GM19397 (cell line): ENCODE measurements around the gene CFAP44.
"Not testable (repeated sequence)": the region's sequence is repeated elsewhere in the genome, so short reads cannot be mapped to it uniquely, and the experiment has no call there.

Experiments used
- ATAC-seq: cut with Tn5 transposase; IDR thresholded peaks from one replicate; pipeline ENCODE4 v1.9.1; 2021; ENCODE audit warnings: mild to moderate bottlenecking, moderate library complexity; ENCODE audit not compliant: unreplicated experiment

CFAP44 gene

GRCh38 chr3:113441051-113441770 is at the start of gene CFAP44:
CFAP44 (minus strand) TSS chr3:113441493; CDS start chr3:113433664, 7,829 bp downstream.
- ATAC-seq = no peak

- ATAC-seq = no peak
Observed at GRCh38 chr3:113485161-113485609, 43.9 kb upstream of the CFAP44 start.

GRCh38 chr3:113468539-113468938 is 27.2 kb upstream of the CFAP44 start:
- ATAC-seq = no peak

GRCh38 chr3:113461488-113461887 is 20.2 kb upstream of the CFAP44 start:
- no peak for ATAC-seq

GRCh38 chr3:113458554-113458953 is 17.3 kb upstream of the CFAP44 start:
- ATAC-seq = not testable (repeated sequence)

GRCh38 chr3:113455446-113455845 is 14.2 kb upstream of the CFAP44 start:
- no peak for ATAC-seq

GRCh38 chr3:113454630-113455029 is 13.3 kb upstream of the CFAP44 start:
- no peak for ATAC-seq

- no peak for ATAC-seq
Observed at GRCh38 chr3:113454057-113454456, 12.8 kb upstream of the CFAP44 start.

GRCh38 chr3:113450911-113451310 is 9.6 kb upstream of the CFAP44 start:
- no peak for ATAC-seq

GRCh38 chr3:113439606-113440005 is 1.7 kb downstream of the CFAP44 start:
- no peak for ATAC-seq

- ATAC-seq = no peak
Observed at GRCh38 chr3:113438224-113438623, 3.1 kb downstream of the CFAP44 start.

- no peak for ATAC-seq
Observed at GRCh38 chr3:113437411-113437810, 3.9 kb downstream of the CFAP44 start.

GRCh38 chr3:113436809-113437208 is 4.5 kb downstream of the CFAP44 start:
- no peak for ATAC-seq

- no peak for ATAC-seq
Observed at GRCh38 chr3:113431811-113432210, 9.5 kb downstream of the CFAP44 start.

- ATAC-seq = no peak
Observed at GRCh38 chr3:113428581-113428980, 12.7 kb downstream of the CFAP44 start.

- ATAC-seq = peak; percentile 55
Observed at GRCh38 chr3:113423699-113424098, 17.6 kb downstream of the CFAP44 start.

GRCh38 chr3:113421082-113421481 is 20.2 kb downstream of the CFAP44 start:
- ATAC-seq = no peak

GRCh38 chr3:113409676-113410075 is 31.6 kb downstream of the CFAP44 start:
- no peak for ATAC-seq

- ATAC-seq = no peak
Observed at GRCh38 chr3:113405180-113405579, 36.1 kb downstream of the CFAP44 start.

- ATAC-seq = no peak
Observed at GRCh38 chr3:113404637-113405036, 36.7 kb downstream of the CFAP44 start.
